NCI-H1048 (cell line): Measurements from ENCODE around the gene NEO1.

Experiments used
- DNase-seq: peaks from one replicate; lab custom pipeline; 2025; lab: John Stamatoyannopoulos, UW

NEO1 gene

GRCh38 chr15:73051807-73052652 is at the start of gene NEO1:
Gene NEO1 (plus strand): TSS chr15:73052463. CDS start chr15:73052676, 213 bp downstream.
- DNase-seq, result peak; percentile 57

- DNase-seq, result no peak
Measured at GRCh38 chr15:73004462-73004861, 47.8 kb upstream of the NEO1 start.

GRCh38 chr15:73005032-73005431 is 47.2 kb upstream of the NEO1 start:
- no peak for DNase-seq

- DNase-seq, result no peak
Measured at GRCh38 chr15:73005446-73005845, 46.8 kb upstream of the NEO1 start.

DNA sequence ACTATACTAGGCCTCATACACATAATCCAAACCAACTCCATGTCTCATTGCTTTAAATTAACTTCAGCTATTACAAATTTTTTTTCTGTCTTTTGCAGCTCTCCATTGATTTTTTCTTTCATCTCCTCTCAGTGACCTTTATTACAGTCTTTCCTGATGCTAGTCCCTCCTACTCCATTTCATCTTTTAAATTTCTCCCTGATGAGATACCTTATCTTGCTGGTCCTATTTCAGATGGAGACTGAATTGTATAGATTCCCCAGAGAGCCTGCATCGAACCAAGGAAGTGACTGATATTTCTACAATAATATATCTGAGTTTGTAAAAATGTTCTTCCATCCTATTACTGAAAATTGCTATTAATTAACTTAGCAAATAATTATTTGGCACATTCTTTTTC is 45.7 kb upstream of the NEO1 start:
- no peak for DNase-seq

- DNase-seq, result no peak
Measured at GRCh38 chr15:73009066-73010056, 42.9 kb upstream of the NEO1 start.

DNA sequence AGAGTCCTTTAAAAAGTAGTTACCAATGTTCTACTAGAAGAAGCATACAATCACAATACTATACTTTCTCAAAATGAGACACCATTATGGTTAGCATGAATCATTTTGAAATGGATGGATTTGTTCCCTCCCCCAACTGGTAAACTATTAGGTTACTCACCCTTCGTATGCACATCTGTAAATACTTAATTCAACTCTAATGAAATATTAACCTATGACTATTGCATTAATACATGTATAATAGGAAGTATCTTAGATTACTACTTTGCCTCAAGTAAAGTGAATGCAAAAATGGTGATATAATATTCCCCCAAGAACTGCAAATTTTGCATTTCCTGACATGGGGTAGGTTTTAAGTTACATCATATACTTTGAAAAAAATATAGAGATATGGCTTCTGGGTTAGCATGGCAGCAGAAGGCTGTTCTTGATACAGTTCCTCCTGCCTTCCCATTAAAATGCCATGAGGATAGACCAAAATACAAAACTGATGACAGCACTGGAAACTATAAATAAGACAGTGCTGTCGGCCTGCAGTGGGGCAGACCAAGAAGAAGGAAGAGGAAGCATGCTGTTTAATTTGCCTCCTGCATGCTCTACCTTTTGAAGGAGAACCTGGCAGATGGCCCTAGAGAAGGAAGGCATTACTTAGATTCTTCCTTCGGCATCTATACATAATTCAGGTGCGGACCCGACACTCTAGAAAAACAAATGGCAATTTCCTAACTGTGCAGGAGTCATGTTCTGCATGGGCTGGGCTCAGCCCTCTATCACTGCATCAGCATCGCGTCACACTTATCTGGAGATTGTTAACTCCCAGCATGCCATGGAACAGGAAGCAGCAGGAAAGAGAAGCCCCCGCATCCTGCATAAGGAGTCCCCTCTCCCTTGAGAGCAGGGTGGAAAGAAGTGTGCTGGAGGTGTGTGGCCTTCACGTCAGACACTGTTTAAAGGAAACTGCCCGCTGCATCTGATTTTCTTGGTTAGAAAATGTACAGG is 41.8 kb upstream of the NEO1 start:
- no peak for DNase-seq

DNA sequence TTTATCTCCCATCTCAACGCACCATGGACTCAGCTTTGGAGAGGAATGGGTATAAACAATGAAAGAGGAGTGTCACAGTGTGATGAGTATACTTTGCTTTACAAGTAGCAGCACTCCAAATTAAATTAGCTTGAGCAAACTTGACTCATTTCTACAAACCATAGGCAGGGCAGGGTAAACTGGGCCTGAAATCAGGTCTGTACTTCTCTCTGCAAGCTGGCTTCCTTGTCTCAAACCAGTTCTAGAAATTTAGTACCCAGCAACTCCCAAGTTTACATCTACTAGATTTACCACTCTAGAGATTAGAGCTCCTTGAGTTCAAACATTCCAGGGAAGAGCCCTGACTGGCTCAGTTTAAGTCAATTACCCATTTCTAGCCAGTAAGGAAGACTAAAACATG is 37.4 kb upstream of the NEO1 start:
- DNase-seq, result no peak

DNA sequence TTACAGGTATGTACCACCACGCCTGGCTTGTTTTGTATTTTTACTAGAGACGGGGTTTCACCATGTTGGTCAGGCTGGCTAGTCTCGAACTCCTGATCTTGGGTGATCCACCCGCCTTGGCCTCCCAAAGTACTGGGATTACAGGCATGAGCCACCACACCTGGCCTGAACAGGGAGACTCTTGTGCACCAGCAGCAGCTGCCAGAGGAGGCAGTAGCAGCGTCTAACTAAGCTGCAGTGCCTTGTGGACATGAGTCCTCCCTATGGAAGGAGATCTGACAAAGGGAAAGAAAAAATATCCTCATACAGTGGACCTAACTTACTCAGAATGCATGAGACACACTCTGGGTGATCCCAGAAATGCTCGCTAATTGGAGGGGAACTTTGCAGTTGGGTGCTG is 36.8 kb upstream of the NEO1 start:
- no peak for DNase-seq

DNA sequence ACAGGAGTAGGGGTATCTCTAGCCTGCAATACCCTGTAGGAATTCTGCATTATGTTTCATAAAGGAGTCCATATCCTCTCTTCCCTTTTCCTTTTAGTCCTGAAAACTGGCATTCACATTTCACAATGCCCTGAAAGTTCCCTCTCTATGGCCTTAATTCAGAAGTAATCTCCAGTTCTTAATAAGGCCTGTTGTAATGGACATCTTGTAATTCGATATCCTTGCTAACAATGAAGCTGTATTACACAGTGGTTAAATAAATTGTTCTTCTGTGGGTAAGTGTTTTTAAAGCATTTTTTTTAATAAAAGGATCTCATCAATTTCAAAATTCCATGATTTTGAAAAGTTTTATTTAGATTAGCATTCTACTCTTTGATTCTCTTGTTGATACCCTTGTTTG is 34.3 kb upstream of the NEO1 start:
- DNase-seq, result no peak

DNA sequence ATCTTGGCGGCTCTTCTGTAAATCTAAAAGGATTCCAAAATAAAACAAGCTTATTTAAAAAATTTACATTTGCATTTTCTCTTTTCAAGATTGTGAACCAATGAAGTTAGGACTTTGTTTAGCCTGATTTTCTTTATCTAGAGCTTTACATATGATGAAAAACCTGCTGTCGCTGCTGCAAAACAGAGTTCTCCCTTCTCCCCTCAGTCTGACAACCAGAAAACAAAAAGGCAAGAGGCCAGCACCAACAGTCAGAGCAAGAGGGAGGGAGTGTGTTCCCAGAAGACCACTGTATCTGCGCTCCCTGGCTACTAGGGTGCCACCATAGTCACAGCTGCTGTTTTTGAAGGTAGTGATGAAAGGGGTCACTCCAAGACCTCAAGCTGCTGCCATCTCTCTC is 33.1 kb upstream of the NEO1 start:
- DNase-seq, result no peak

GRCh38 chr15:73019601-73020146 is 32.6 kb upstream of the NEO1 start:
- DNase-seq, result no peak

DNA sequence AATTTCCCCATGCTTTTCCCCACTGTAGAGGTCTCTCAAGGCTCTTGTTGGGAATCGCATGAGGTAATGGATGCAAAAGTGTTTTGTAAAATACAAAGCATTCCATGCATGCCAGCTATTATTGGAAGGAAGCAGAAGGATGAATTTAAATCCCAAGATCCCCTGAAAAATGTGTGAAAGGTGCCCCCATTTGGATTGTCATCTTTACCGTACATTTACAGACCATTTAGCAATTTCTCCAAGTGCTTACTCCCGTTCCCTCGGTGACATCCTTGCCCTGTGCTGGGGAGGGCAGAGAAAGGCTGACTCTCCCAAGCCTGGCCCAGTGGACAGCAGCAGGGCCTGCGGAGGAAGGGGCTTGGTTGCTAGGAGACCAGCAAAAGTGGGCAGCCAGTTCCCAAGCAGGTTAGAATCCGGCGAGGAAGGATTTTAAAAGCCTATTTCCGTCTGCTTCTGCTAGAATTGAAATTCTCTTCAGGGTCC is 31.1 kb upstream of the NEO1 start:
- no peak for DNase-seq

DNA sequence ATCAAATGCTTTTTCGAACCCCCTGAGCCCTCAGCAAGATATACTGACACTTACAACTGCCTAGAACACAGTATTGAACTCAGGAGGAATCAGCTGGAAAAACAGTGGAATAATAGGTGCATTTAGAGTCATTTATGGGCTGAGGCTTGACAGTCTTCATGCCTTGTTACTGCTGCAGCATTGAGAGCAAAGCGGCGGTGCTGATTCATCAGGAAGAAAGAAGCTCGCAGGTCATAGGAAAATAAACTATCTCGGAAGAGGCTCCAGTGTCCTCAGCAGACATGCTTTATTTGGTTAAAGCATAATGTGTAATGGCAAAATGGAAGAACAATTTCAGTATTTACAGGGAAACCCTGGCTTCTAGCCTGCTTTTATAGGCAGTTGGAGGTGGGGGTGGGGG is 30.1 kb upstream of the NEO1 start:
- no peak for DNase-seq

- DNase-seq, result no peak
Measured at GRCh38 chr15:73023071-73023470, 29.2 kb upstream of the NEO1 start.

DNA sequence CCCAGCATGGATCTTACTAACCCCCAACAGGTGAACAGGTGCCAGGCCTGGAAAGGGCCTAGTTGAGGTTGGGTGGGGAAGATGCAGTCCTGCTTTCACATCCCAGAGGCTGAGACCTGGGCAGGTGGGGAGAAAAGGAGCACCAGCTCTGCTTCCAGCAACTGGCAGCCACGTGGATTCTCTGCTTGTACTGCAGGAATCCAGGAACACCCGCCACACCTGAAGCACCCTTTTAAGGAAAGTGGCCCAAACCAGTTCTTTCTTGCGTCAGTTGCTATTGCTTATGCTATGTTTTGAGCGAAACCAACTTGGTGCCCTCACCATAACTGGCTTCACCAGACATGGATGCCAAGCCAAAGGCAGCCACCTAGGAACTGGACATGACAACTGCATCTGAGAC is 28.1 kb upstream of the NEO1 start:
- DNase-seq, result no peak

DNA sequence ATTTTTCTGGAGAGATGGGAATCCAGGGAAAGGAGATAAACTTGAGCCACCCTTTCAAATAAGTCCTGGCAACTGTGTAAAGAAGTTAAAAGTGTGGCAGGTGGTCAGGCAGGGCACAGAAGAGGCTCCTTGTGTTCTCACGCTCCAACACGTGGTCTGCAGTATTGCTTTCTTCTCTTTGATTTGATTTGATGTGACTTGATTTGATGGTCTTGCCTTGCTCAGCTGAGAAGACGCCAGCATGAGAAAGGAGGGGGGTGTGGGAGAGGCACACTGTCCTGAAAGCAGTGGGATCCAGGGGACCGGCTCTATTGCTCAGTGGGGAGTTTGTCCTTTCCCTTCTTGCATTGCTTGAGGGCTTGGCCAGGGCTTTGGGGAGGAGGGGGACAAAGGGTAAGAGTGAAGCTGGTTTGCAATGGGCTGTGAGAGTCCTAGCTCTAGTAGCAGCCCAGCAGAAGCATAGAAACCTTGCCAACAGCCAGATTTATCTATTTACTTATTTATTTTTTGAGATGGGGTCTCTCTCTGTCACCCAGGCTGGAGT is 25.7 kb upstream of the NEO1 start:
- DNase-seq, result no peak

DNA sequence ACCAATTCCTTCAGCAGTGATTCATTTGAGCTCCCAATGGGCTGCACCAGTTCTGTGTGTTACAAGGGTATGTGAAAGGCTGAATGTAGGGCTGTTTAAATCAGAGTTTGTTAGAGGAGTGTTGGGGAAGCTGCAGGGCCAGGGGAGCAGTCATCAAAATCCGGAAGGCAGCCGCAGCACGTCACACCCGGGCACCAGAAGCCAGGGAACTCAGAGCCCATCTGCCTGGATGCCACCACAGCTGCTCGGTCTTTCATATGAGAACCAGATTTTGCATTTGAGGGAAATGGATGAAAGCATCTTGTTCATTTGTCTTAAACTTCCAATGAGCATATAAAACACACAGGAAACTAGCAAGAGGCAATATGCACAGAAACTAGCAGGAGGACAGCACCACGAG is 24.2 kb upstream of the NEO1 start:
- no peak for DNase-seq

GRCh38 chr15:73028831-73029451 is 23.3 kb upstream of the NEO1 start:
- DNase-seq, result no peak

GRCh38 chr15:73030122-73030679 is 22.1 kb upstream of the NEO1 start:
- DNase-seq, result no peak
